Activated CD4-positive, alpha-beta T cell treated with anti-CD3 and anti-CD28 coated beads, Interleukin-10, Interleukin-2, amounts not matched to agents 100 ng/mL and 50 ng/mL, durations not matched to agents 16 hours and 8 hours (primary cell): ENCODE results near the gene SULT1C2.

ENCODE experiments used
- DNase-seq: peaks from one replicate; pipeline ENCODE4 v3.0.0-alpha.2; 2020

Gene SULT1C2

GRCh38 chr2:108297436-108298141 lies 8.9 kb downstream of the SULT1C2 start:
- DNase-seq: no peak

- DNase-seq: no peak
These were observed 12.9 kb downstream of the SULT1C2 start for GRCh38 chr2:108301558-108301957.

- DNase-seq: peak; percentile 7
These were observed 16.3 kb downstream of the SULT1C2 start for GRCh38 chr2:108304975-108305374.

- DNase-seq: no peak
These were observed 17.2 kb downstream of the SULT1C2 start for GRCh38 chr2:108305901-108306300.

GRCh38 chr2:108309903-108310302 lies 21.2 kb downstream of the SULT1C2 start:
- DNase-seq: no peak

GRCh38 chr2:108314586-108315296 lies 26.0 kb downstream of the SULT1C2 start:
- no peak for DNase-seq

GRCh38 chr2:108315444-108315934 lies 26.8 kb downstream of the SULT1C2 start:
- no peak for DNase-seq

- no peak for DNase-seq
These were observed 27.3 kb downstream of the SULT1C2 start for GRCh38 chr2:108316033-108316432.

GRCh38 chr2:108316461-108317258 lies 28.0 kb downstream of the SULT1C2 start:
- no peak for DNase-seq

- no peak for DNase-seq
These were observed 31.7 kb downstream of the SULT1C2 start for GRCh38 chr2:108320326-108320922.

GRCh38 chr2:108323619-108324018 lies 34.9 kb downstream of the SULT1C2 start:
- DNase-seq: no peak

- DNase-seq: no peak
These were observed 36.0 kb downstream of the SULT1C2 start for GRCh38 chr2:108324531-108325255.

- no peak for DNase-seq
These were observed 37.1 kb downstream of the SULT1C2 start for GRCh38 chr2:108325756-108326155.

GRCh38 chr2:108329771-108330170 lies 41.1 kb downstream of the SULT1C2 start:
- DNase-seq: no peak

- DNase-seq: no peak
These were observed 42.3 kb downstream of the SULT1C2 start for GRCh38 chr2:108330979-108331378.

- DNase-seq: no peak
These were observed 57.3 kb downstream of the SULT1C2 start for GRCh38 chr2:108345951-108346350.

GRCh38 chr2:108346827-108347226 lies 58.1 kb downstream of the SULT1C2 start:
- DNase-seq: no peak

- no peak for DNase-seq
These were observed 59.1 kb downstream of the SULT1C2 start for GRCh38 chr2:108347786-108348185.

GRCh38 chr2:108348816-108349570 lies 60.3 kb downstream of the SULT1C2 start:
- no peak for DNase-seq

- DNase-seq: no peak
These were observed 60.9 kb downstream of the SULT1C2 start for GRCh38 chr2:108349571-108349928.

- DNase-seq: no peak
These were observed 63.2 kb downstream of the SULT1C2 start for GRCh38 chr2:108351889-108352288.

- no peak for DNase-seq
These were observed 65.4 kb downstream of the SULT1C2 start for GRCh38 chr2:108354136-108354535.
